H1 (cell line): ENCODE data around the gene RFC1. TPM values are rescaled to one million over a fixed set of nuclear protein-coding genes. Genes with fewer than 3 reads are reported as not detected.
"Not testable (repeated sequence)": the region's sequence is repeated elsewhere in the genome, so short reads cannot be mapped to it uniquely, and the experiment has no call there.

ENCODE experiments used
- CTCF ChIA-PET: fragments of 300-600 bp; sonication (Branson Sonifier 250); formaldehyde crosslinking; loops from one replicate; lab custom pipeline; 2021; ENCODE audit not compliant: partially characterized antibody; lab: Charles Lee
- POLR2A ChIA-PET: fragments of 300-600 bp; sonication (Branson Sonifier 250); formaldehyde crosslinking; loops from one replicate; lab custom pipeline; 2021; ENCODE audit warnings: inconsistent platforms; ENCODE audit not compliant: partially characterized antibody; lab: Charles Lee
- DNase-seq, 2 experiments: peaks; one replicate each; pipeline versions ENCODE4 v3.0.0 to v3.0.0-alpha.2; 2010 to 2022; ENCODE audit warnings: low spot score in 2 of 2, low read depth in 1 of 2, mixed read lengths in 1 of 2
- FAIRE-seq: peaks from 2 replicates; lab custom pipeline; 2011; peaks lifted over from hg19 to GRCh38; lab: Jason Lieb, UNC
- H2AFZ ChIP-seq: 2 replicates; pipeline ENCODE4 v1.8.1; 2012; ENCODE audit warnings: low read length, inconsistent platforms
- H2AK5ac ChIP-seq: 2 replicates; pipeline ENCODE4 v1.6.1; 2013; ENCODE audit warnings: low read depth, low read length
- H2BK120ac ChIP-seq: replicated peaks from 2 replicates; pipeline ENCODE3; 2013; ENCODE audit warnings: low read depth, low read length, inconsistent platforms
- H2BK12ac ChIP-seq: 2 replicates; pipeline ENCODE4 v1.6.1; 2013; ENCODE audit warnings: low read depth, low read length
- H2BK15ac ChIP-seq: 2 replicates; pipeline ENCODE4 v1.6.1; 2013; ENCODE audit warnings: low read length
- H2BK20ac ChIP-seq: 2 replicates; pipeline ENCODE4 v1.6.1; 2013; ENCODE audit warnings: low read length
- H2BK5ac ChIP-seq: 2 replicates; pipeline ENCODE4 v1.6.1; 2013; ENCODE audit warnings: low read depth, low read length
- H3K14ac ChIP-seq: 2 replicates; pipeline ENCODE4 v1.6.1; 2013; ENCODE audit warnings: inconsistent platforms; ENCODE audit not compliant: insufficient read length
- H3K18ac ChIP-seq: 2 replicates; pipeline ENCODE4 v1.6.1; 2013; ENCODE audit warnings: low read length; ENCODE audit errors: extremely low read depth
- H3K23ac ChIP-seq: 2 replicates; pipeline ENCODE4 v1.6.1; 2013; ENCODE audit warnings: inconsistent platforms; ENCODE audit not compliant: insufficient read length
- H3K23me2 ChIP-seq: 2 replicates; pipeline ENCODE4 v1.6.1; 2013; ENCODE audit warnings: low read depth, low read length
- H3K27ac ChIP-seq: 2 replicates; pipeline ENCODE4 v1.6.1; 2011; ENCODE audit warnings: low read depth, low read length, inconsistent platforms
- H3K27me3 ChIP-seq, 4 experiments: replicated peaks in 1 of 4; 1 replicate in 1 of 4; 2 replicates in 3 of 4; pipeline versions ENCODE4 v1.6.1 to v1.8.1; 2011 to 2013; ENCODE audit warnings: low read length in 3 of 4, mild to moderate bottlenecking in 3 of 4, inconsistent platforms in 2 of 4, mixed read lengths in 2 of 4, moderate library complexity in 1 of 4; ENCODE audit not compliant: control insufficient read depth in 3 of 4, insufficient read depth in 3 of 4; ENCODE audit errors: extremely low read depth in 1 of 4
- H3K36me3 ChIP-seq, 4 experiments: 2 replicates each; pipeline versions ENCODE4 v1.6.1 to v1.8.1; 2011 to 2013; ENCODE audit warnings: mild to moderate bottlenecking in 4 of 4, low read length in 3 of 4, moderate library complexity in 2 of 4, control low read depth in 1 of 4, inconsistent platforms in 1 of 4; ENCODE audit not compliant: insufficient read depth in 4 of 4, control insufficient read depth in 2 of 4
- H3K4ac ChIP-seq: replicated peaks from 2 replicates; pipeline ENCODE3; 2013; ENCODE audit warnings: low read length, low read depth, mixed read lengths, inconsistent platforms; ENCODE audit not compliant: insufficient read length
- H3K4me1 ChIP-seq, 4 experiments: replicated peaks in 1 of 4; 1 replicate in 1 of 4; 2 replicates in 3 of 4; pipeline versions ENCODE4 v1.6.1 to v1.8.1; 2011 to 2013; ENCODE audit warnings: low read length in 3 of 4, inconsistent platforms in 2 of 4, mixed read lengths in 1 of 4; ENCODE audit not compliant: insufficient read depth in 4 of 4, control insufficient read depth in 3 of 4
- H3K4me2 ChIP-seq, 2 experiments: 2 replicates each; pipeline versions ENCODE4 v1.6.1 to v1.8.1; 2011 to 2013; ENCODE audit warnings: low read depth in 2 of 2, low read length in 2 of 2, control low read depth in 1 of 2, inconsistent platforms in 1 of 2, mild to moderate bottlenecking in 1 of 2; ENCODE audit not compliant: insufficient read depth in 1 of 2
- H3K4me3 ChIP-seq, 4 experiments: fragments of 200-600, 300-600 bp in 1 of 4; sonication (generic), shearing (Covaris generic), sonication (Bioruptor Twin) in 1 of 4; 2 replicates each; pipeline versions ENCODE4 v1.5.1 to v1.8.1; 2011 to 2016; ENCODE audit warnings: low read length in 4 of 4, low read depth in 3 of 4, control low read depth in 2 of 4, inconsistent platforms in 2 of 4, mild to moderate bottlenecking in 2 of 4, mixed read lengths in 1 of 4, moderate library complexity in 1 of 4; ENCODE audit not compliant: insufficient read depth in 2 of 4; ENCODE audit errors: extremely low read depth in 1 of 4
- H3K56ac ChIP-seq: replicated peaks from 2 replicates; pipeline ENCODE3; 2013; ENCODE audit warnings: low read depth, mild to moderate bottlenecking, mixed read lengths, low read length, inconsistent platforms; ENCODE audit not compliant: insufficient read length
- H3K79me1 ChIP-seq: 2 replicates; pipeline ENCODE4 v1.6.1; 2013; ENCODE audit warnings: low read depth, low read length, control low read depth
- H3K79me2 ChIP-seq, 2 experiments: 2 replicates each; pipeline versions ENCODE4 v1.6.1 to v1.8.1; 2012 to 2013; ENCODE audit warnings: low read length in 2 of 2, mild to moderate bottlenecking in 2 of 2, inconsistent platforms in 1 of 2; ENCODE audit not compliant: insufficient read depth in 2 of 2, control insufficient read depth in 1 of 2
- H3K9ac ChIP-seq, 4 experiments: replicated peaks in 1 of 4; 1 replicate in 1 of 4; 2 replicates in 3 of 4; pipeline versions ENCODE4 v1.6.1 to v1.8.1; 2011 to 2013; ENCODE audit warnings: low read depth in 3 of 4, low read length in 3 of 4, control low read depth in 2 of 4, mild to moderate bottlenecking in 2 of 4, moderate library complexity in 2 of 4, inconsistent platforms in 1 of 4; ENCODE audit errors: extremely low read depth in 1 of 4
- H3K9me3 ChIP-seq, 2 experiments: 2 replicates each; pipeline versions ENCODE4 v1.6.1 to v1.8.1; 2012 to 2013; ENCODE audit warnings: mild to moderate bottlenecking in 2 of 2, moderate library complexity in 2 of 2, control low read depth in 1 of 2, inconsistent platforms in 1 of 2, low read depth in 1 of 2, low read length in 1 of 2, mixed read lengths in 1 of 2; ENCODE audit not compliant: insufficient read depth in 2 of 2
- H4K20me1 ChIP-seq, 2 experiments: replicated peaks in 1 of 2; 2 replicates each; pipeline versions ENCODE3 to v1.8.1; 2011 to 2013; ENCODE audit warnings: inconsistent platforms in 2 of 2, low read length in 2 of 2, mild to moderate bottlenecking in 1 of 2; ENCODE audit not compliant: insufficient read depth in 2 of 2, control insufficient read depth in 1 of 2
- H4K5ac ChIP-seq: 2 replicates; pipeline ENCODE4 v1.6.1; 2013; ENCODE audit warnings: low read length, low read depth, mixed read lengths, inconsistent platforms; ENCODE audit not compliant: insufficient read length
- H4K8ac ChIP-seq: 2 replicates; pipeline ENCODE4 v1.8.0; 2013; ENCODE audit warnings: mild to moderate bottlenecking, moderate library complexity, low read length, inconsistent platforms; ENCODE audit not compliant: insufficient read depth; ENCODE audit errors: extremely low read depth
- H4K91ac ChIP-seq: replicated peaks from 2 replicates; pipeline ENCODE3; 2013; ENCODE audit warnings: low read length, mixed read lengths, inconsistent platforms; ENCODE audit not compliant: insufficient read length
- WGBS, 2 experiments: shearing (Covaris generic) in 1 of 2; methylation state at CpG; one replicate each; pipeline versions ENCODE4 v1.1.6 to v1.1.7; 2013 to 2015; ENCODE audit warnings: low lambda C conversion rate in 2 of 2, mixed read lengths in 2 of 2, inconsistent platforms in 1 of 2, low coverage in 1 of 2, missing lambda C conversion rate in 1 of 2; ENCODE audit not compliant: insufficient replicate concordance in 2 of 2, insufficient coverage in 1 of 2, insufficient read length in 1 of 2; ENCODE audit errors: extremely low coverage in 1 of 2, missing lambda C conversion rate in 1 of 2; 5-methylcytosine and 5-hydroxymethylcytosine counted together
- polyA plus RNA-seq, 7 experiments: library from polyadenylated mRNA; depleted of rRNA in 3 of 7; stranded (reverse) in 5 of 7; unstranded in 2 of 7; fragments of >200 nt in 5 of 7; fragments of 200-250 nt in 2 of 7; gene quantifications; 1 replicate in 5 of 7; 2 replicates in 1 of 7; 4 replicates in 1 of 7; pipeline versions ENCODE4 v1.2.1 to v1.2.3, GENCODE V29; 2011 to 2013; ENCODE audit warnings: missing spikeins in 2 of 7, mixed read lengths in 2 of 7
- total RNA-seq: library from RNA; stranded (reverse); fragmentation: NEBNext Ultra II Directional; extraction: Animal tissue kit (Norgen Biotek cat#: 25700); gene quantifications from 2 replicates; pipeline ENCODE4 v1.2.1, GENCODE V29; 2021

Gene RFC1
- total and polyA plus RNA-seq, 2 of the 8 experiments (the other 6 are each of a cell fraction or from before 2014, with no cell fraction given): 16.0 to 83.8 TPM

GRCh38 chr4:39411561-39411960 is 45.4 kb upstream of the RFC1 start:
- not testable (repeated sequence) for H3K9me3 ChIP-seq, H3K27me3 ChIP-seq, H2BK5ac ChIP-seq, H3K14ac ChIP-seq, H3K79me2 ChIP-seq, H3K36me3 ChIP-seq, H3K4me1 ChIP-seq, H2AFZ ChIP-seq, H3K56ac ChIP-seq, H4K8ac ChIP-seq, H3K18ac ChIP-seq, H2BK15ac ChIP-seq, H3K79me1 ChIP-seq, H4K91ac ChIP-seq, H3K23me2 ChIP-seq, H4K5ac ChIP-seq, H3K4ac ChIP-seq, H2BK20ac ChIP-seq, H3K9ac ChIP-seq, H4K20me1 ChIP-seq, H2AK5ac ChIP-seq, H3K23ac ChIP-seq, FAIRE-seq, H3K4me3 ChIP-seq, H2BK12ac ChIP-seq, H2BK120ac ChIP-seq, H3K4me2 ChIP-seq, H3K27ac ChIP-seq, DNase-seq
- POLR2A ChIA-PET: interaction anchor here (1.0 to 1.5 kb wide), 2 partner anchors 43 to 47 kb away, joined by 3 to 4 read pairs; no protein-coding TSS in a partner anchor
- CTCF ChIA-PET: interaction anchor here (0.7 to 1.6 kb wide), 2 partner anchors 12 to 54 kb away, joined by 4 to 5 read pairs; no protein-coding TSS in a partner anchor
- 99% methylated on average over 8 of the region's 8 CpGs; no CpG with 5 or more reads in 1 of the 2 experiments for WGBS, 2 experiments
